Measurements from ENCODE around the gene ZNF488.
"Not testable (repeated sequence)": the region's sequence is repeated elsewhere in the genome, so short reads cannot be mapped to it uniquely, and the experiment has no call there.

Gene ZNF488

DNA sequence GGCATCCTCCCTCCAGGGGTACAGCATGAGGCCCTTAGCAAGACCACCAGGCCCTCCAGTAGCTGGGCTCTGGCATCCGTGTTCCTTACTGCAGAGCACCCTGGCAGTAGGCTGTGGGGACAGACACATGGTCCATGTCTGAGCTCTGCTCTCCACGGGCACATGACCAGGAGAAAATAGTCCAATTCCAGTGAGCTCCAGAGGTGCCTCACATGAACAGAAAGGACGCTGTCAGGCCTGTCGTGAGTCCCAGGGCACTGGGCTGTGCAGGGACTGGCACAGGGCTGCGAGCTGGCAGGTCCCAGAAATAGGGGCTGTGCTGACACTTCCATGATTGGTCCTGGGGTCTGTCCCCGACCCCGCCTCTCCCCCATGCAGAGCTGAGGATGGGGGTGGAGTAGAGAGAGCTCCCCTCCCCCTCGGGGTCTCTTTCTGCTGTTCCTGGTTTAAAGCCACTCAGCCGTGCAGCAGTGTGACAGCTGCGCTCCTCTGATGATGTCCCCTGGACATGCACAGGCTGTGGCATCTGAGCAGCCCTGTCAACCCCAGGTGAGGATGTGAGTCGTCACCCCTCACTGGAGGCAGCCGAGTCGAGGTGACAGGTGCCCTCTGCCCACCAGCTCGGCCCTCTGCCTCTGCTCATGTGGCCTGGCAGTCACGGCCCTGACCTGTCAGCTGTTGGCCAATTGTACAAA lies 25.2 kb upstream of the ZNF488 start:
- DNase-seq: no peak

DNA sequence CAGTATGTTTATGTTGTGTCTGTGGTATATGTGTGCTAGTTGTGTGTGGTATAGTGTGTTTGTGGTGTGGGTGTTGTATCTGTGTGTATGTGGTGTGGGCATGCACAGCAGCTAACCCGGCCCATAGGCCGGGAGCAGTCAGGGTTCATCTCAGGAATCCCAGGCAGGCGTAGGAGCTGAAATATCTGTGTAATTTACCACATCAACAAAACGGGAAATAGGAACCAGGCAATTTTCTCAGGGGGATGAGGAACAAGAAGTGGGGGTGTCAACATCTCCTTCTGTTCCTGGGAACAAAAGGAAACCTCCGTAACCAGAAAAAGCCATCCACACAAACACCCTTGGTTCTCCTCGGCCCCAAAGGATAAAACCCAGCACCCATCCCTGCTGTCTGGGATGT lies 24.5 kb upstream of the ZNF488 start:
- DNase-seq: no peak

DNA sequence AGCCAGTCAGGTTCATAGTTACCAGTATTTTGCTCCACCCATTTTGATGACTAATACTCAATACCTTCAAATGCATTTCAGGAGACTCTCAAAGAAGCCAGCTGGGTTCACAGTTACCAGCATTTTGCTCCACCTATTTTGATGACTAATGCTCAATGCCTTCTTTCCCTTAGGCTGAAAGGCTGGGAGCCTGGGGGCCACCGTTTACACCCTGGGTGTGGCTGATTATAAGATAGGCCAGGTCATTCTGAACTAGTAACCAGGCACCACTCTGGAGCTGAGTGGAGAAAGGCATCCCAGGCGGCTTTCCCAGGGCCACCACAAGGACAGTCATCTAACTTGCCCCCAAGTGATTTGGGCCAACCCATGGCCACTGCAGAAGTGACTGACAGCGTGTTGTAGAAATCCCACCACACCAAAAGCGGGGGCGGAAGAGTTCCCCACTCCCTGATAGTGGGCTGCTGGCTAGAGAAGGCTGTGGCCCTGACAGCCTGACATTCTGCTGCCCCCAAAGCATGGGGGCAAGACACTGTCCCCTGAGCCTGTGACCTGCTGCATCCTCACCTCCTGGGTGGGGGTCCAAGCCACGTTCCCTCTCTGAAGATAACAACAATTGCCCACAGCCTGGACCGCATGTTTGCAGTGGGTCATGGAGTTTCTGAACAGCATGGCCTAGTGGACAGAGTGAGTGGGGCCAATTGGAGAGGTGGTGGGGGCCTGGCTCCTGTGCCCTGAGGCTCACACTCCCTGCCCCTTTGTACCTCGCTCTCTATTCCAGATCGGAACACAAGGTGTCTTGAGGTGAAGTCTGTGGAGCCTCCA lies 23.0 kb upstream of the ZNF488 start:
- no peak for DNase-seq

DNA sequence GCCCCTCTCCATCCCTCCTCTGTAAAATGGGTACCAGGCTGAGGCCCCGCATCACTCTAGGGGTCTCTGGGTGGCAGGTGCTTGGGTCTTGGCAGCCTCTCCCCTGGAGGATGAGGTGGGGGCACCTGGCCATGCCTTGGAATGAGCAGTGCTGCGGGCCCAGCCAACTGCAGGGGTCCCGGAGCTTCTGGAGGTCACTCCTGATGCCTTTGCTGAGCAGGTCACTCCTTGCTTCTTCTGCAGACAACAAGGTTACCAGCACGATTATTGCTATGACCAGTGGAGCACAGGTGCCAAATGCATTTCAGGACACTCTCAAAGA lies 22.4 kb upstream of the ZNF488 start:
- DNase-seq: no peak

DNA sequence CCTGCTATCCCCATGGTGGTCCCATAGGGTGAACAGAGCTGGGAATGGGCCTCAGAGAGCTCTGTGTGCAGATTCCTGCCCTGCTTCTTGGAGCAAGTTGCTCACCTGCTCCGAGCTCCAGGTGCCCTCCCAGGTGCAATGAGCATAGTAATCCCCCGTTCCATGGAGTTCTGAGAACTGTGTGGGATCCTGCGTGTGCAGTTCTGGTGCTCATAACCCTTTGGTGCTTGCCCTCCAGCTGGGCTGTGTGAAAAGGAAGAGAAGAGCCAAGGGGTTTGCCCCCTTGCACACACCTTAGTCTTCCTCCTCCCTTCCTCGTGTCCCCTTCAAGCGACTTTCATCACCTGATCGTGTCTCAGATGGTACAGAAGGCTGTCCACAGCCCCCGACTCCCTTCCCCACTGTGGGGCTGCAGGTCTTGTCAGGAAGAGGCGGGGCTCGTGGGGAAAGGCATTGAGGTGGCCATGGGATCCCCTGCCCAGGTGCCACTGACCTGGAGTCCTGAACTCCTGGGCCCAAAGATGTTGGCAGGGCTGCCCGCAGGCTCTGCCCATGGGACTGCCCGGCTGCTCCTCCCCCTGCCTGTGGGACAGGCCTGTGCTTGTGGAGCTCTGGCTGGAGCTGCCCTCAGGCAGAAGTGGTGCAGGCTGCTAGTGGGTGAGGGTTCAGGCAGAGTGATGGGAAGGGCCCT lies 21.9 kb upstream of the ZNF488 start:
- DNase-seq: no peak

DNA sequence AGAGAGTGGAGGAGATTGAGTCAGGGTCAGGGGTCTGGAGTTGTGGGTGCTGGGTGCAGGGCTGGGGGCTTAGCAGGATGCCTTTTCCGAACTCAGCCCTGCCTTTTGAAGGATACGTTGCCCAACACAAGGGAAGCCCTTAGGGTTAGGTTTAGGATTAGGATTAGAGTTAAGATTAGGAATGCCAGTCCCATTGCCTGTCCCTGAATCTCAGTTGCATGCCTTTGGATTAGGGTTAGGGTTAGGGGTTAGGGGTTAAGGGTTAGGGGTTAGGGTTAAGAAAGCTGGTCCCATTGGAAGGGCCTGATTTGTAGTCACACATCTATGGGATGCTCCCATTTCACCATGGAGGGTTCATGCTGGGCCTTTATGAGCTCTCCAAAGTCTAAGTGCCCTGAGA lies 20.8 kb upstream of the ZNF488 start:
- DNase-seq: no peak

DNA sequence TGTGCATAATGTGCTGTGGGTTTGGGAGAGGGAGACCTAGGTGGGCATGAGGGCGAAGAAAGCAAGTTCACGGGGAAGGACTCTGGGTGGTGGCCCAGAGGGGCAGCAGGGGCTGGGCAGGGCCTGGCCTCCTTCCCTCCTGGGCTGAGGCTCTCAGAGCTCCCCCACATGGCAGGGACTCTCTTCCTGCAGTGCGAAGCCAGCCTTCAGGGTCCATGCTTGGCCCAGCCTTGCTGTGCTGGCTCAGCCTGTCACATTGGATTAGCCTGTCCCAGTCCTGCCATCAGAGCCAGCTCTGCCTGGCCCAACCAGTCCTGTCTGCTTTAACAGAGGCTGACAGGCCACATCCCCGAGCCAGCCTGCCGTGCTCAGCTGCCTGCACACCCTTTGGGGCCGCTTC lies 20.4 kb upstream of the ZNF488 start:
- no peak for DNase-seq

DNA sequence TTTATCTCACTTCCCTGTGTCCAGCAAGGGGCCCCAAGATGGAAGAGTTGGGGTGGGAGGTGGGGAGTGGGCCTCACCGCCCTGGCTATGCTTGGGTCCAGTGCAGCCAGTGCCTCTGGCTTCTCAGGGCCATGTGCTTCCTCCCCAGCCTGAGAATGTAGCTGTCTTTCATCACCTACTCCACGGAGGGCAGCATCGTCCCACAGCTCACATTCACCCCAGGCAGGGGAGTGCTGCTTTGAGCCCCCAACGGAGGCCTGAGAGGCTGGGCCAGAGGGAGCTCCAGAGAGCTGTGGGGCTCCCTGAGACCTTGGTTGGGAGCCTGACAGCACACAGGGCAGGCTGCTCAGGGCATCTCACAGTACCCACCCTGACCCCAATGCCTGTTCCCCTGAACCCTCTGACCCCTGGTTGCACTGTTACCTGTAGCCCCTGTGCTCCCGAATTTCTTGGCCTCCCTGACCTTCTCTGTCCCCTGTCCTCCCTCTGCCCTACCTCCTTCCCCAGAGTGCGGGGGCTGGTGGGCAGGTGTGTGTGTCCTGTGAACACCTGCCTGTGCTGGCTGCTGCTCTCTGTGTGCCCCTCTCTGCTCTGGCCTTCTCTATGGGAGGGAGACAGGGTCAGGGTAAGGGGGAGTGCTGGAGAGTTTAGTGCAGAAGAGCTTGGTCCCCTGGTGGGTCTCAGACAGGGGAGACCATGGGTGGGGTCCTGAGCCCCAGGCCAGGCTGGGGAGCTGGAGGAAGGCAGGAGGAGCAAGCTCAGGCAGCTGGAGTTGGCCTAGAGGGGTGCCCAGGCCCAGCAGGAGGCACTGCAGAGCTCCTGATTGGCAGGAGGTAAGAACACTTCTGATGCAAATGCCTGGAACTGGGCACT lies 19.6 kb upstream of the ZNF488 start:
- DNase-seq: no peak

DNA sequence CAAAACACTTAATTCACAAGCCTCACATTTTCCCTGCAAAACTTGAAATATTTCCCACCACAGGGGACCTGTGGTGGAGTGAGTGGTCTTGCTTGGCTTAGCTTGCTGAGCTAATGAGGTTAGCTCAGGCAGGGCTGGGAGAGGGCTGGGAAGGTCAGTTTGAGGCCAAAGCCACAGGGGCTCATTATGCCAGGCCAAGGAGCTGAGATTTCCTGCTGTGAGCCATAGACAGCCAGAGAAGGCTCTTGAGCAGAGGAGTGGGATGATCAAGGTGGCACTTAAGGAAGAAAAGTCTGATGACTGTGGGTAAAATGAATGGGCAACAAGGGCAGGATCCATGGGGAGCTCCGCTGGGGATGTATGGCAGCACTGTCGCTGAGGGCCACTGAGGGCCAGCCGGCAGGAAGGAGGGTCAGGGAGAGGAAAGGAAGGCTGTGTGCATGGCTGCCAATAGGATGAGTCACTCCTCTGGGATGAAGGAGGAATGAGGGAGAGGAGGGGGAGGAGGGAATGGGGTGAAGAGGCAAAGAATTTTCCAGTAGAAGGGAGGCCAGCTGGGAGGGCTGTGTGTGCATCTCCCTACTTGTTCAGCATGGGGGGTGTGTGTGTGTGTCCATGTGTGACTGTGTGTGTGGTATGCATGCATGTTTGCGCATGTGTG lies 18.7 kb upstream of the ZNF488 start:
- DNase-seq: no peak

DNA sequence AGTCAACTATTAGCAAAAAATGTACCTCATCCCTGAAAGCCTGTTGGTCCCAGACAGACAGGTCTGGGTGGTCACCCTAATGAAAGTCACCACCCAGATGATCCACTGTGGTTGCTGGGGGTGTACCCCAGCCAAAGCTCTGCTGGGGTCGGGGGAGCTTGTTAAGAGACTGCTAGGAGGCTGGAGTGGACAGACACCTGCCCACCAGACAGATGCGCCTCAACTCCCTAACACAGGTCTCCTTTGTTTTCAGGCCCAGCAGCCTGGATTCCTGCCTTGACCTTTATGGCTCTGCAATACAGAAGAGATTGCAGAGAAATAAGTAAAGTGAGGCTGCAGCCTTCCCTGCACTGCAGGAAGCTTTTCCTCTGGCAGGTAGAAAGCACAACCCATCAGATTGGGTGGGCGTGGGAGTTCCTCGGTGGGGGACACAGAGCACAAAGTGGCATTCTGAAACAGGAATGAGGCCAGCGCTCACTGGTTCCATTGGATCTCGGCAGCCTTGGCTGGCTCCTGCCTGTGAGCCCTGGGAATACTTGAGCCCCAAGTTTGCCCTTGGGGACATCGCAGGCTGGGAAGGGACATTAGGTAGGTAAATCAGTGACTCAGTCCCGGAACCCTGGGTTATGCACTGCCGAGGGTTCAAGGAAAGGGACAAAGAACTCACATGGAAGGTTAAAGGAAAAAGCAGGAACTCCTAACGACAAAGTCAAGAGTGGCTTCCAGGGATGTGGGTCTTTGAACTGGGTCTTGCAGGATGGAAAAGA lies 18.0 kb upstream of the ZNF488 start:
- DNase-seq: no peak

DNA sequence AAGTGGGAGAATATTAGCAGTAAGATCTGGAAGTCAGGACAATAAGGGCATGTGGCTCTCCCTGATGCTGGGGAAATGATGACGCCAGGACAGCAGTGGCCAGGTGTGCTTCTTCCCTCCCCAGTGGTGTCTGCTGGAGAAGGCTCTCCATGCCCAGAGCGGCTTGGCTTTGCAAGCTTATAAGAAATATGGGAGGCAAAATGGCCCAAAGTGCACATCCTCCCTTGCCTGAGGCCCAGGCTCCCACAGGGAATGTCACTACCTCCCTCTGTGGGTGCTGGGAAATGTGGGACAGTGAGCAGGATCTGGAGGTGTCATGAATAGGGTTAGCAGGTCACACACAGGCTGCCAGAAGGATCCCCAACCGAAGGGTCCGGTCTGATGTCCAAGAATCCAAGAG lies 17.1 kb upstream of the ZNF488 start:
- DNase-seq: no peak

DNA sequence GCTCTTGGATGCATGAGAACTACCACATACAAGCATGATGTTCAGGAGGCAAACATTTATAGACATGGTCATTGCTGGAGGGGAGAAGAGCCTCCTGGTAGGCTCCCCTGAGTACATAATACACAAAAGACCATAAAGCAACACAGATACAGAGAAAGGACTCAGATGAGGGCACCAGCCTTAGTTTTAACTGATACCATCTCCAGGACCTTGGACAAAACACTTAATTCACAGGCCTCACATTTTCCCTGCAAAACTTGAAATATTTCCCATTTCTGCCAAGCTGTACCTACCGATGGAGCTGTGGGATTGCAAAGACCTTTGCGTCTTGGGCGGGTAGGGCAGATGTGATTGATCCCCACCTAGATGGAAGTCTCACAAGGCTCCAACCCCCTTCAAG lies 16.7 kb upstream of the ZNF488 start:
- DNase-seq: no peak

DNA sequence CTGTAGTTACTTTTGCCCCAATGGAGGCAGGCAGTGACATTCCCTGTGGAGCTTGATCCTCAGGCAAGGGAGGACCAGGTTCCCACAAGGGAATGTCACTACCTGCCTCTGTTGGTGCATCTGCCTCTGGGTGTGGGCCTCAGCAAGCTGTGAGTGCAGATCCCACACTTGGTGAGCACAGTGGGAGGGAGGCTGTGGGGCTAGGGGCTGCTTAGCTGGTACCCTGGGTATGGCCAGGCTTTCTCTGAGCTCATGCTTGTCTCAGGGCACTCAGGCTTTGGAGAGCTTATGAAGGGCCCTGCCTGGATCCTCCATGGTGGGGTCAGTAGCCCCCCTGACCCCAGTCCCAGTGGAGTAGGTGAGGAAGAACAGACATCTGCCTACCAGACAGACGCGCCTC lies 16.2 kb upstream of the ZNF488 start:
- no peak for DNase-seq

DNA sequence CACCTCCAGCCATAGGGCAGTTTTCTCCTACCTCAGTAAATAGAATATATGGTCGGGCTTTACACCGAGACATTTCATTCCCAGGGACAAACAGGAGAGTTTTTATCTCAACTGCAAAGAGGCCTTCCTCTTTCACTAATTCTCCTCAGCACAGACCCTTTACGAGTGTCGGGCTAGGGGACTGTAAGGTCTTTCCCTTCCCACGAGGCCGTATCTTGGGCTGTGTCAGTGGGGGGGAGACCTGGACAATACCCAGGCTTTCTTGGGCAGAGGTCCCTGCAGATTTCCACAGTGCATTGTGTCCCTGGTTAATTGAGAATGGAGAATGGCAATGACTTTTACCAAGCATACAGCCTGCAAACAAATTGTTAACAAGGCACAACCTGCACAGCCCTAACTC lies 13.2 kb upstream of the ZNF488 start:
- DNase-seq: no peak

DNA sequence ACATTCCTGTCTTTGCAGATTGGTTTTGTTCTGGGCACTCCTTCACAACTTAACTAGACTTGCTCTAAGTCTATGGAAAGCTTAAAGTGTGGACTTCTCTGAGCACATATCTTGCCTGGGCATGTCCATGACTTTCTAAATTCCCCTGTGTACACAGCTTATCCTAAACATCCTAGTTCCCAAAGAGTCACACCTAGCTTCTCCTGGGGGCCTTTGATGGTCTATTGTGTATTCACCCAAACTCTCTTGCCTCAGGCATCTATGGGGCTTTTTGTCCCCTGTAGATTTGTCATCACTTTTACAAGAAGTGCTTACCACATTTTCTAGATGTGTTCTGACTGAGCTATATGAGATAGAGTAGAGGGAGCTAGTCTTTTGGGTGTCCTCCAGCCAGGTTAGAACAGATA lies 12.2 kb upstream of the ZNF488 start:
- no peak for DNase-seq

DNA sequence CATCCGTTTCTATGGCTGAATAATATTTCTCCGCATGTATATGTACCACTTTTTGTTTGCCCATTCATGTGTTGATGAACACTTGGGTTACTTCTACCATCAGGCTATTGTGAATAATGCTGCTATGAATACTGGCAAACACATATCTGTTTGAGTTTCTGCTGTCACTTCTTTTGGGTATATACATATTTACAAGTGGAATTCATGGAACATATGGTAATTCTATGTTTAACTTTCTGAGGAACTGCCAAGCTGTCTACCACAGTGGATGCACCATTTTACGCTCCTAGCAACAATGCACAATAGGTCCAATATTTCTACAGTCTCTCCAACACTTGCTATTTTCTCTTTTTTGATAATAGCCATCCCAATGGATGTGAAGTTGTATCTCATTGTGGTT lies 5.5 kb upstream of the ZNF488 start:
- no peak for DNase-seq

DNA sequence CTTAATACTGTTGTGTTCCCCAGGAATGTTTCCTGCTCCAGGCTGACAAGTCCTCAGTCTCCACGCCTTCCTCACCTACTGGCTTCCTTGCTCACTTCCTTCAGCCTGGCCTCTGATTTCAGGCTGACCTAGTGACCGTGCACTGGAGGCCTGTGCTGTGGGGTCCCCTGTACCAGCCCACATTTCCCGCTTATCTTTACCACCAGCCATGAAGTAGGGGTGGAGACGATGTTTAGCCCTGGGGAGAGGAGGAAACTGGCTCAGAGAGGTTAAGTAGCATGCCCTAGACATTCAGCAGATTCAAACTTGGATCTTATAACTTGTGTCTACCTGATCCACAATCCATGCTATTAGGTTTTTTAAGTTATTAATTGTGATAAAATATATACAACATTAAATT lies 4.8 kb upstream of the ZNF488 start:
- no peak for DNase-seq

DNA sequence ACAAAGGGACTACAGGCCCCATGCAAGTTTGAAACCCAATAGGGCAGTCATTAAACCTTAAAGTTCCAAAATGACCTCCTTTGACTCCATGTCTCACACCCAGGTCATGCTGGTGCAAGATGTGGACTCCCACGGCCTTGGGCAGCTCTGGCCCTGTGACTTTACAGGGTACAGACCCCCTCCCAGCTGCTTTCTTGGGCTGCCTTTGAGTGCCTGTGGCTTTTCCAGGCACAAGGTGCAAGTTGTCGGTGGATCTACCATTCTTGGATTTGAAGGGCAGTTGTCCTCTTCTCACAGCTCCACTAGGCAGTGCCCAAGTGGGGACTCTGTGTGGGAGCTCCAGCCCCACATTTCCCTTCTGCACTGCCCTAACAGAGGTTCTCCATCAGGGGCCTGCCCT lies 2.0 kb upstream of the ZNF488 start:
- DNase-seq: not testable (repeated sequence)

DNA sequence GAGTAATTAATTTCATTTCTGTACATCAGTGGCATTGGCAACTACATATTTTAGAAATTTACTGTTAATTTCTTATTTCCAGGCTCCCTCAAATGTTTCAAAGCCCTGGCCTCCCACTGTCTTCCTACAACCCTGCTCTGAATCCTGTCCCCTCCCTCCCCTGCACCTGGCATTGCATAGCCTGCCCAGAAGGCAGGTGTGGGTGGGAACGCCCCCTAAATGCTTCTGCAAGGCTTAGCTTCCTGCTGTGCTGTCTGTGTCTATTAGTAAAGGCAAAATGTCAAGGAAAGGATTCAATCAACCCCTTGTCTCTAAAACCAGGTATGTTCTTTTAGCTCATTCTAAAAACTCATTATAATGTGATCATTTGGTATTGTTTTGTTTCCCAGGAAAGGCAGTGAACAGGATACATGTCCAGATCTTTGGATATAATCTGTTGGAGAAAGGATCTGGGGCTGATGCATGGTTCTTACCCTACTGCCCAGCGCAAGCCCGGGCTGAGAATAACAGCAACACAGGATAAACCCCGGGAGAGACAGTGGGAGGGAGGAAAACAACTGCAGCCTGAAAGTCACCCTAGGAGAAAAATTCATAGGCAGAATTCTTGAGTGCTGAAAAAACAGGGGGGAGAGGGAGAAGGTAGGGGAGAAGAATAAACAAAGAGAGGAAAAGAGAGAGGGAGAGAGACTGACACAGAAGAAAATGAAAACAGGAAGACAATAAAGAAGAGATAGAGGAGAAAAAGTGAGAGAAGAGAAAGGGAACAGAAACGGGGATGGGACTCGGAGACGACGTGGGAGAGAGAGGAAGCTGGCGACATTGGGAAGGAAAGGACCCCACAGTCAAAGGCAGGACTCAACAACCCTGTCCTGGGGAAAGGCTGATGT lies 589 bp downstream of the ZNF488 start:
- no peak for DNase-seq

DNA sequence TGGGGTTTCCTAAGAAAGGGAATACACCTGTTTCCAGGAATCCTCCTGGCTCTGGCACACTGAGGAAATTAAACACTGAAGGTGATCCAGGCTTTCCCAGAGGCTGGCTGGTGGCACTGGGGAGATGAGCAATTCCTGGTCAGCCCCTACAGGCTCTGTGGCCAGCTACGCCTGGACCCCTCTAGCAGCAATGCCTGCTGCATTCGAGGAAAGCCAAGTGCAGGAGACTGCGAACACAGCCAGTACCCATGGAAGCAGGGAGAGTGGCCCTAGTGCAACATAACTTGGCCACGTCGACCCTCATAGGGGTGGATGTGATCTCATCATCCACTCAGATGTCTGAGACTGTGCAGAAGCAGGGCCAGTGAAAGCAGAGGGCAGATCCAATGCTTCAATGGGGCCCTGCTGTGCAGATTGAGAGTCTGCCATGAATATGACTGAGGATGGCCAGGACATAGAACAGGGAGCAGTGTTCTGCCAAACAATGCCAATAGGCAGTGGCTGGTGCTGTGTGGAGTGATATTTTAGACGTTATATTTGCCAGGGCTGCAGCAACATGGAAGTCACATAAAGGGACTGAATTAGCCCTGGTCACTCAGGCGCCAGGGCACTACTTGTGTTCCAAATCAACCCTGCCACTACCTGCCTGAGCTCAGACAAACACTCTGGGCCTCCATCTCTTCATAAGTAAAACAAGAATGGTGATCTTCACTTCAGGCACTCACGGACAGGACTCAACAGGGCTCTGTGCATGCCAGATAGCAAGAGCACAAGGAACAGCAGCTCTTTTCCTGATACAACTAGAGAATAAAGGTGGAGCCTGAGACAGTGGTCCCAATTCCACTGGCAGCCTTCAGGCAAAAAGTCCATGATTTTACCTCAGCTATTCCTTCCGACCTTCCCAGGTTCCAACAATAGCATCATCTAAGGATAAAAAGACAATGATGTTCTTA lies 2.4 kb downstream of the ZNF488 start:
- no peak for DNase-seq

All from activated CD4-positive, alpha-beta T cell treated with anti-CD3 and anti-CD28 coated beads for 4 hours (primary cell).